GM10847 (cell line): ENCODE results near the gene NOL4L.

Source experiments
- POLR2A ChIP-seq: IDR thresholded peaks from 2 replicates; pipeline ENCODE4 v1.6.1; 2011; ENCODE audit not compliant: insufficient read length; ENCODE audit errors: extremely low read depth

The NOL4L gene

GRCh38 chr20:32574296-32575226 lies 10.6 kb downstream of the NOL4L start:
- TF ChIP-seq POLR2A, result no peak

GRCh38 chr20:32573167-32573851 lies 11.8 kb downstream of the NOL4L start:
- TF ChIP-seq POLR2A, result no peak

GRCh38 chr20:32572271-32572968 lies 12.7 kb downstream of the NOL4L start:
- no peak for TF ChIP-seq POLR2A

- TF ChIP-seq POLR2A, result no peak
Measured at GRCh38 chr20:32571566-32571965, 13.6 kb downstream of the NOL4L start.

- TF ChIP-seq POLR2A, result no peak
Measured at GRCh38 chr20:32570401-32571190, 14.5 kb downstream of the NOL4L start.

GRCh38 chr20:32569380-32570305 lies 15.5 kb downstream of the NOL4L start:
- TF ChIP-seq POLR2A, result no peak

- TF ChIP-seq POLR2A, result no peak
Measured at GRCh38 chr20:32569018-32569379, 16.1 kb downstream of the NOL4L start.

- TF ChIP-seq POLR2A, result no peak
Measured at GRCh38 chr20:32567384-32568178, 17.6 kb downstream of the NOL4L start.

GRCh38 chr20:32566379-32567374 lies 18.5 kb downstream of the NOL4L start:
- no peak for TF ChIP-seq POLR2A

- no peak for TF ChIP-seq POLR2A
Measured at GRCh38 chr20:32565735-32566032, 19.4 kb downstream of the NOL4L start.

- no peak for TF ChIP-seq POLR2A
Measured at GRCh38 chr20:32564921-32565734, 20.0 kb downstream of the NOL4L start.
